Endothelial cell of umbilical vein (primary cell): ENCODE measurements around the gene EIF2B5. TPM values are rescaled to one million over a fixed set of nuclear protein-coding genes. Genes with fewer than 3 reads are reported as not detected.

Source experiments
- BruUV-seq: library from RNA; stranded (reverse); fragments of 400-500 nt; replicated peaks from 2 replicates; lab custom pipeline; 2021; lab: Mats Ljungman, UMichigan
- CTCF ChIA-PET: fragments of 300-600, 350-600 bp; sonication (Branson Sonifier 250); formaldehyde crosslinking; loops from one replicate; lab custom pipeline; 2021; ENCODE audit warnings: antibody characterized with exemption, inconsistent platforms; lab: Charles Lee
- POLR2A ChIA-PET: fragments of 300-600, 350-600 bp; sonication (Branson Sonifier 250); formaldehyde crosslinking; loops from one replicate; lab custom pipeline; 2021; ENCODE audit warnings: antibody characterized with exemption, inconsistent platforms; lab: Charles Lee
- DNase-seq: peaks from one replicate; pipeline ENCODE4 v3.0.0-alpha.2; 2011; ENCODE audit warnings: low read depth, low spot score
- FAIRE-seq: peaks from 2 replicates; lab custom pipeline; 2011; peaks lifted over from hg19 to GRCh38; lab: Jason Lieb, UNC
- H2AFZ ChIP-seq: 2 replicates; pipeline ENCODE4 v1.6.0; 2012; ENCODE audit warnings: low read depth, low read length, control low read depth, inconsistent platforms
- H3K27ac ChIP-seq: 2 replicates; pipeline ENCODE4 v1.5.1; 2011; ENCODE audit warnings: low read depth, mild to moderate bottlenecking, control low read depth, low read length, moderate library complexity; ENCODE audit not compliant: insufficient read depth
- H3K27me3 ChIP-seq, 2 experiments: 2 replicates each; pipeline versions ENCODE4 v1.6.0 to v1.6.1; 2011; ENCODE audit warnings: low read length in 2 of 2, mixed read lengths in 1 of 2; ENCODE audit not compliant: control insufficient read depth in 2 of 2, insufficient read depth in 2 of 2
- H3K36me3 ChIP-seq, 2 experiments: 2 replicates in 1 of 2; 3 replicates in 1 of 2; pipeline ENCODE4 v1.5.1; 2011; ENCODE audit warnings: low read length in 2 of 2, mild to moderate bottlenecking in 1 of 2, moderate library complexity in 1 of 2; ENCODE audit not compliant: control insufficient read depth in 2 of 2, insufficient read depth in 2 of 2; ENCODE audit errors: extremely low read depth in 1 of 2
- H3K4me1 ChIP-seq: 3 replicates; pipeline ENCODE4 v1.5.1; 2011; ENCODE audit warnings: mild to moderate bottlenecking, low read length; ENCODE audit not compliant: control insufficient read depth, insufficient read depth; ENCODE audit errors: extremely low read depth
- H3K4me2 ChIP-seq: 2 replicates; pipeline ENCODE4 v1.6.1; 2011; ENCODE audit warnings: low read length, control low read depth, mixed read lengths; ENCODE audit not compliant: insufficient read depth
- H3K4me3 ChIP-seq, 3 experiments: fragments of 200-600 bp in 1 of 3; sonication (generic), shearing (Covaris generic) in 1 of 3; replicated peaks in 1 of 3; 2 replicates each; pipeline ENCODE4 v1.5.1; 2011 to 2016; ENCODE audit warnings: control low read depth in 3 of 3, low read length in 3 of 3, mild to moderate bottlenecking in 2 of 3, inconsistent platforms in 1 of 3, low read depth in 1 of 3, moderate library complexity in 1 of 3; ENCODE audit not compliant: insufficient read depth in 1 of 3
- H3K79me2 ChIP-seq: 2 replicates; pipeline ENCODE4 v1.6.0; 2012; ENCODE audit warnings: low read length, inconsistent platforms; ENCODE audit not compliant: control insufficient read depth, insufficient read depth
- H3K9ac ChIP-seq: replicated peaks from 2 replicates; pipeline ENCODE3; 2011; ENCODE audit warnings: low read length, control low read depth; ENCODE audit not compliant: insufficient read depth; ENCODE audit errors: extremely low read depth
- H3K9me1 ChIP-seq: replicated peaks from 3 replicates; pipeline ENCODE4 v1.6.0; 2011; ENCODE audit warnings: mild to moderate bottlenecking, low read length; ENCODE audit not compliant: control insufficient read depth, insufficient read depth; ENCODE audit errors: extremely low read depth
- H3K9me3 ChIP-seq: replicated peaks from 2 replicates; pipeline ENCODE4 v1.5.1; 2012; ENCODE audit warnings: low read length, inconsistent platforms; ENCODE audit not compliant: control insufficient read depth, insufficient read depth
- H4K20me1 ChIP-seq: replicated peaks from 2 replicates; pipeline ENCODE3; 2011; ENCODE audit warnings: mild to moderate bottlenecking, low read length; ENCODE audit not compliant: control insufficient read depth, insufficient read depth; ENCODE audit errors: extremely low read depth
- EZH2 ChIP-seq: IDR thresholded peaks from 2 replicates; pipeline ENCODE4 v1.6.1; 2012; ENCODE audit warnings: borderline replicate concordance, low read depth, mild to moderate bottlenecking, moderate library complexity, low read length, inconsistent platforms; ENCODE audit not compliant: severe bottlenecking
- FOS ChIP-seq: IDR thresholded peaks from 2 replicates; pipeline ENCODE4 v1.6.1; 2011; ENCODE audit warnings: mild to moderate bottlenecking, low read length, moderate library complexity, borderline replicate concordance; ENCODE audit not compliant: insufficient read depth
- GATA2 ChIP-seq: IDR thresholded peaks from 2 replicates; pipeline ENCODE4 v1.7.0; 2011; ENCODE audit warnings: low read depth, mild to moderate bottlenecking, moderate library complexity, mixed read lengths, low read length; ENCODE audit not compliant: insufficient read length, insufficient read depth
- JUN ChIP-seq: IDR thresholded peaks from 2 replicates; pipeline ENCODE4 v1.6.1; 2011; ENCODE audit warnings: borderline replicate concordance, low read depth; ENCODE audit not compliant: insufficient read length, insufficient read depth
- MAX ChIP-seq: IDR thresholded peaks from 2 replicates; pipeline ENCODE4 v1.6.1; 2011; ENCODE audit not compliant: insufficient read depth, insufficient read length
- MYC ChIP-seq: IDR thresholded peaks from one replicate; pipeline ENCODE4 v1.6.1; 2011; ENCODE audit warnings: mild to moderate bottlenecking, low read depth, low read length
- POLR2A ChIP-seq: IDR thresholded peaks from 2 replicates; pipeline ENCODE4 v1.6.1; 2012; ENCODE audit warnings: low read depth, mild to moderate bottlenecking, control low read depth, low read length
- POLR2AphosphoS5 ChIP-seq: IDR thresholded peaks from 2 replicates; pipeline ENCODE4 v1.6.1; 2012; ENCODE audit warnings: low read depth, mild to moderate bottlenecking, control low read depth, low read length, moderate library complexity; ENCODE audit not compliant: insufficient read depth
- dilution Hi-C: fragments of 300-500 bp; cut with MboI; formaldehyde crosslinking; loops from one replicate; pipeline ENCODE4 v1.15.0; 2019; ENCODE audit warnings: low sequenced_read_pairs; ENCODE audit not compliant: extremely low pct_ligation_motif_present
- intact Hi-C: fragments of 100-400 bp; cut with micrococcal nuclease; formaldehyde crosslinking; loops from one replicate; pipeline ENCODE4 v1.10.0; 2022
- polyA plus RNA-seq, 4 experiments: library from polyadenylated mRNA; depleted of rRNA in 3 of 4; stranded (reverse) in 3 of 4; unstranded in 1 of 4; fragments of >200 nt; gene quantifications; 2 replicates each; pipeline versions ENCODE4 v1.2.1 to v1.2.3, GENCODE V29; 2011 to 2012; ENCODE audit warnings: missing spikeins in 1 of 4
- total RNA-seq: library from RNA; stranded (reverse); gene quantifications from 2 replicates; pipeline ENCODE4 v1.2.3, GENCODE V29; 2021
- TF ChIP-seq, protein P1 (sequence below), 2 donors: IDR thresholded peaks; 1 replicate in 1 of 2; 2 replicates in 1 of 2; pipeline ENCODE4 v1.5.1; 2011; ENCODE audit warnings: low read length in 2 of 2, mild to moderate bottlenecking in 2 of 2, moderate library complexity in 2 of 2, control low read depth in 1 of 2, inconsistent platforms in 1 of 2, low read depth in 1 of 2; ENCODE audit not compliant: insufficient read depth in 1 of 2; ENCODE audit errors: extremely low read depth in 1 of 2

EIF2B5 gene
- total and polyA plus RNA-seq, 2 donors (not counting 3 experiments of a cell fraction or from before 2014, with no cell fraction given): 42.7 to 44.7 TPM

DNA sequence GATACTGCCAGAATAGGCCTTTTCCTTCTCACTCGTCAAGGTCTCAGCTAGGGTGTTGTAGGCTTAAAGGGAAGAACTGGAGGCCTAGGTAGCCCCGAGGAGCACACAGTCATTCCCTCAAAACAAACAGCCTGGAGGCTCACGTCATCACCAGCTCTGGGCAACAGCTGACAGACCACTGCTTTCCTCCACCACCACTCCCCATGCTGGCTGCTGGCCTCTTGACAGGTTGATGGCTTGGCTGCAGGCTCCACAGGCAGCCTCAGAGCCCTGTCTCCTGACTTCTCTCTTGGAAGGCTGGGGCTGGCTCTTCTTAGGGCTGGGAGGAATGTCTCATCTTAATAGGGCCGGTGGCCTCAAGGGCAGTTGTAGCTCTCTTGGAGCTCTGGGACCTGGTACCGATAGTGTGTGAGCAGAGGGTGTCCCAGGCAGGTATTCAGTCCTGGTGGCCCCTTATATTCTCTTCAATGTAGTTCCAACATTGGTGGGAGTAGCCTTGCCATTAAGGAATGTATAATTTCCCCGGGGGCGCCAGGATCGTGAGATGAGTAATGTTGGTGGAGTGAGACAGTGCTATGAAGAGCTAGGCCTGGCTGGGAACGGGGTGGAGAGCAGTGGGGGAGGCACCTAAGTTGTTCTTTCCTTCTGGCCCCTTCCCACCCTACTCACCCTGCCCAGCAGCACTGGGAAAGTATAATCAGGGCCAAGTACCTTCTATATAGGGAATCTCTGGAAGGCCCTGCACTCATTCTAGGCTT lies 33.4 kb downstream of the EIF2B5 start:
- ChIA-PET POLR2A (no interaction called here), CTCF (interaction anchor here (0.9 kb wide), 1 partner anchor 9 kb away, joined by 3 read pairs; no protein-coding TSS in a partner anchor)
- DNase-seq (no peak), FAIRE-seq (no peak)
- Histone ChIP-seq H3K27me3 (no peaks in the 10 kb centered on the region), H3K9me3 (no peaks in the 10 kb centered on the region), H2AFZ (no peak overlapping the region), H3K27ac (no peak overlapping the region), H4K20me1 (no peaks in the 10 kb centered on the region), H3K4me3 (no peak overlapping the region), H3K36me3 (peaks cover 8 to 68% of the 10 kb centered on the region in 2 experiments), H3K4me2 (no peak overlapping the region), H3K4me1 (peaks cover 5% of the 10 kb centered on the region), H3K79me2 (no peaks in the 10 kb centered on the region), H3K9me1 (no peaks in the 10 kb centered on the region), H3K9ac (no peak overlapping the region)
- dilution Hi-C loops (no loop called here), intact Hi-C loops (no loop called here)
- BruUV-seq: no TSS peak
- TF ChIP-seq GATA2: no peak

- no peak overlapping the region for H3K9ac ChIP-seq
- no peak overlapping the region for H2AFZ ChIP-seq
- FAIRE-seq (no peak), DNase-seq (no peak)
- H3K4me2 ChIP-seq: no peak overlapping the region
- H4K20me1 ChIP-seq: no peaks in the 10 kb centered on the region
- ChIA-PET CTCF (interaction anchor here (1.1 kb wide), 1 partner anchor 25 kb away, joined by 3 read pairs; no protein-coding TSS in a partner anchor), POLR2A (no interaction called here)
- intact Hi-C loops: no loop called here
- H3K27me3 ChIP-seq: no peaks in the 10 kb centered on the region
- no peaks in the 10 kb centered on the region for H3K9me1 ChIP-seq
- peaks cover 5% of the 10 kb centered on the region for H3K79me2 ChIP-seq
- no peak overlapping the region for H3K4me3 ChIP-seq
- H3K9me3 ChIP-seq: no peaks in the 10 kb centered on the region
- TF ChIP-seq POLR2A (no peak), FOS (no peak), MYC (no peak), MAX (no peak), POLR2AphosphoS5 (no peak), GATA2 (no peak), JUN (no peak), EZH2 (no peak)
- TF ChIP-seq, protein P1, sequence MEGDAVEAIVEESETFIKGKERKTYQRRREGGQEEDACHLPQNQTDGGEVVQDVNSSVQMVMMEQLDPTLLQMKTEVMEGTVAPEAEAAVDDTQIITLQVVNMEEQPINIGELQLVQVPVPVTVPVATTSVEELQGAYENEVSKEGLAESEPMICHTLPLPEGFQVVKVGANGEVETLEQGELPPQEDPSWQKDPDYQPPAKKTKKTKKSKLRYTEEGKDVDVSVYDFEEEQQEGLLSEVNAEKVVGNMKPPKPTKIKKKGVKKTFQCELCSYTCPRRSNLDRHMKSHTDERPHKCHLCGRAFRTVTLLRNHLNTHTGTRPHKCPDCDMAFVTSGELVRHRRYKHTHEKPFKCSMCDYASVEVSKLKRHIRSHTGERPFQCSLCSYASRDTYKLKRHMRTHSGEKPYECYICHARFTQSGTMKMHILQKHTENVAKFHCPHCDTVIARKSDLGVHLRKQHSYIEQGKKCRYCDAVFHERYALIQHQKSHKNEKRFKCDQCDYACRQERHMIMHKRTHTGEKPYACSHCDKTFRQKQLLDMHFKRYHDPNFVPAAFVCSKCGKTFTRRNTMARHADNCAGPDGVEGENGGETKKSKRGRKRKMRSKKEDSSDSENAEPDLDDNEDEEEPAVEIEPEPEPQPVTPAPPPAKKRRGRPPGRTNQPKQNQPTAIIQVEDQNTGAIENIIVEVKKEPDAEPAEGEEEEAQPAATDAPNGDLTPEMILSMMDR (IDR thresholded peaks at IDR 0.05; ENCODE audit: extremely low read depth in 1 of 2, insufficient read depth in 1 of 2, low read depth in 1 of 2, low read length in 2 of 2): no peak
- H3K36me3 ChIP-seq: peaks cover 6 to 55% of the 10 kb centered on the region in 2 experiments
- H3K27ac ChIP-seq: no peak overlapping the region
- H3K4me1 ChIP-seq: no peaks in the 10 kb centered on the region
- dilution Hi-C loops: no loop called here
- no TSS peak for BruUV-seq
Measured at GRCh38 chr3:184169896-184170875, 35.0 kb downstream of the EIF2B5 start.
